HepG2 (cell line): ENCODE data around the gene BCL11B. TPM values are rescaled to one million over a fixed set of nuclear protein-coding genes. Genes with fewer than 3 reads are reported as not detected.

Experiments used
- ATAC-seq: fragments of 200-7000 bp; cut with Tn5 transposase; 3 replicates; pipeline ENCODE4 v1.9.1; 2020; ENCODE audit warnings: mild to moderate bottlenecking, moderate library complexity
- BruUV-seq: library from RNA; stranded (reverse); fragments of 400-500 nt; replicated peaks from 2 replicates; lab custom pipeline; 2021; lab: Mats Ljungman, UMichigan
- CTCF ChIA-PET: fragments of 300-600 bp; formaldehyde crosslinking; extraction: SDS; loops from one replicate; lab custom pipeline; 2021; ENCODE audit warnings: low total read pairs, inconsistent platforms, low intra/inter-chr PET ratio; lab: Yijun Ruan, JAX
- POLR2A ChIA-PET: fragments of 350-600 bp; sonication (Branson Sonifier 250); formaldehyde crosslinking; loops from one replicate; lab custom pipeline; 2020; ENCODE audit warnings: antibody characterized with exemption, inconsistent platforms; lab: Yijun Ruan, JAX
- DNase-seq: peaks from one replicate; pipeline ENCODE4 v3.0.0-alpha.2; 2015; ENCODE audit warnings: low spot score
- FAIRE-seq: peaks from 3 replicates; lab custom pipeline; 2011; peaks lifted over from hg19 to GRCh38; lab: Jason Lieb, UNC
- H2AFZ ChIP-seq: one replicate; pipeline ENCODE4 v1.6.1; 2011; ENCODE audit warnings: low read length, inconsistent platforms
- H3K27ac ChIP-seq: fragments of 300-600 bp; 3 replicates; pipeline ENCODE4 v1.8.0; 2011; ENCODE audit warnings: mixed run types, mild to moderate bottlenecking, mixed read lengths, low read length, inconsistent platforms; ENCODE audit not compliant: insufficient read depth; ENCODE audit errors: extremely low read length
- H3K27me3 ChIP-seq, 2 experiments: fragments of 200-600 bp in 1 of 2; 2 replicates in 1 of 2; 3 replicates in 1 of 2; pipeline versions ENCODE4 v1.6.0 to v1.8.0; 2011; ENCODE audit warnings: low read length in 2 of 2, mild to moderate bottlenecking in 2 of 2, moderate library complexity in 2 of 2, inconsistent platforms in 1 of 2; ENCODE audit not compliant: insufficient read depth in 2 of 2, control insufficient read depth in 1 of 2
- H3K36me3 ChIP-seq, 2 experiments: fragments of 200-600 bp in 1 of 2; replicated peaks in 1 of 2; 2 replicates in 1 of 2; 3 replicates in 1 of 2; pipeline versions ENCODE4 v1.5.1 to v1.8.0; 2011; ENCODE audit warnings: low read length in 2 of 2, inconsistent platforms in 1 of 2; ENCODE audit not compliant: insufficient read depth in 2 of 2, control insufficient read depth in 1 of 2
- H3K4me1 ChIP-seq: 2 replicates; pipeline ENCODE4 v1.5.1; 2012; ENCODE audit warnings: low read length, inconsistent platforms; ENCODE audit not compliant: insufficient read depth
- H3K4me2 ChIP-seq: 2 replicates; pipeline ENCODE4 v1.6.0; 2011; ENCODE audit warnings: low read depth, low read length, inconsistent platforms
- H3K4me3 ChIP-seq, 3 experiments: fragments of 200-600 bp in 1 of 3; sonication (generic), shearing (Covaris generic) in 1 of 3; replicated peaks in 1 of 3; 2 replicates each; pipeline ENCODE4 v1.5.1; 2011 to 2016; ENCODE audit warnings: low read length in 3 of 3, inconsistent platforms in 2 of 3, low read depth in 2 of 3, mild to moderate bottlenecking in 2 of 3, control low read depth in 1 of 3, mixed read lengths in 1 of 3; ENCODE audit not compliant: insufficient read depth in 1 of 3
- H3K79me2 ChIP-seq: one replicate; pipeline ENCODE4 v1.6.1; 2011; ENCODE audit warnings: low read length, inconsistent platforms; ENCODE audit not compliant: insufficient read depth
- H3K9ac ChIP-seq: 2 replicates; pipeline ENCODE4 v1.6.0; 2011; ENCODE audit warnings: mild to moderate bottlenecking, low read depth, low read length, inconsistent platforms; ENCODE audit not compliant: insufficient read depth
- H3K9me3 ChIP-seq: 2 replicates; pipeline ENCODE4 v1.5.1; 2012; ENCODE audit warnings: mild to moderate bottlenecking, low read length
- H4K20me1 ChIP-seq: 2 replicates; pipeline ENCODE4 v1.6.0; 2011; ENCODE audit warnings: inconsistent platforms, mild to moderate bottlenecking, low read length, moderate library complexity; ENCODE audit not compliant: insufficient read depth
- GPBP1L1 ChIP-seq: sonication (generic); formaldehyde crosslinking; IDR thresholded peaks from 2 replicates; pipeline ENCODE4 v1.5.0; 2020; ENCODE audit warnings: mild to moderate bottlenecking, missing genetic modification reagents
- IKZF4 ChIP-seq: sonication (generic); formaldehyde crosslinking; IDR thresholded peaks from 2 replicates; pipeline ENCODE4 v1.5.1; 2020; ENCODE audit warnings: borderline replicate concordance, mild to moderate bottlenecking, low read depth, missing genetic modification reagents; ENCODE audit errors: not compliant biosample characterization
- SOX5 ChIP-seq: IDR thresholded peaks from 2 replicates; pipeline ENCODE4 v1.6.1; 2016; ENCODE audit warnings: borderline replicate concordance
- ZNF580 ChIP-seq: IDR thresholded peaks from 2 replicates; pipeline ENCODE4 v1.6.1; 2016; ENCODE audit warnings: low read depth, borderline replicate concordance
- ZNF609 ChIP-seq: sonication (generic); formaldehyde crosslinking; IDR thresholded peaks from 2 replicates; pipeline ENCODE4 v1.4.0; 2020; ENCODE audit warnings: mild to moderate bottlenecking, missing genetic modification reagents, borderline replicate concordance
- ZNF747 ChIP-seq: sonication (generic); formaldehyde crosslinking; IDR thresholded peaks from 2 replicates; pipeline ENCODE4 v1.8.1; 2023; ENCODE audit warnings: missing genetic modification reagents, mild to moderate bottlenecking, borderline replicate concordance
- WGBS: methylation state at CpG from one replicate; pipeline ENCODE4 v1.1.6; 2017; ENCODE audit warnings: low lambda C conversion rate; 5-methylcytosine and 5-hydroxymethylcytosine counted together
- in situ Hi-C: cut with HindIII; loops from 2 replicates; pipeline ENCODE4 v1.10.0; 2017; ENCODE audit warnings: low pct_unique_long_range_greater_than_20kb; ENCODE audit not compliant: extremely low pct_ligation_motif_present
- intact Hi-C: fragments of 100-400 bp; cut with micrococcal nuclease; formaldehyde crosslinking; loops from one replicate; pipeline ENCODE4 v1.10.0; 2022; ENCODE audit not compliant: unreplicated experiment
- polyA plus RNA-seq, 8 experiments: library from polyadenylated mRNA; depleted of rRNA in 3 of 8; stranded (reverse) in 7 of 8; unstranded in 1 of 8; fragments of >200 nt; fragmentation: Illumina TruSeq in 4 of 8; extraction: Trizol in 4 of 8; gene quantifications; 2 replicates each; pipeline versions ENCODE4 v1.2.1 to v1.2.3, GENCODE V29; 2011 to 2016; ENCODE audit warnings: low read depth in 4 of 8, missing spikeins in 1 of 8, mixed read lengths in 1 of 8; ENCODE audit not compliant: insufficient read depth in 1 of 8
- total RNA-seq, 5 experiments: library from RNA; depleted of rRNA; stranded (reverse); fragments of >200 nt; fragmentation: Illumina TruSeq; extraction: Trizol; gene quantifications; 2 replicates each; pipeline ENCODE4 v1.2.3, GENCODE V29; 2016; ENCODE audit warnings: low read depth in 1 of 5

BCL11B gene
- total and polyA plus RNA-seq, 2 of the 13 experiments (the other 11 are each of a cell fraction or from before 2014, with no cell fraction given): not detected

GRCh38 chr14:99300190-99300589 lies 28.2 kb upstream of the BCL11B start:
- in situ Hi-C loops: no loop called here
- H3K79me2 ChIP-seq: no peaks in the 10 kb centered on the region
- H3K36me3 ChIP-seq: no peaks in the 10 kb centered on the region
- ATAC-seq: no peak
- no peak overlapping the region for H2AFZ ChIP-seq
- no peaks in the 10 kb centered on the region for H4K20me1 ChIP-seq
- no peaks in the 10 kb centered on the region for H3K27me3 ChIP-seq
- DNase-seq: no peak
- FAIRE-seq: no peak
- H3K9me3 ChIP-seq: peaks cover 5% of the 10 kb centered on the region
- TF ChIP-seq SOX5: no peak
- no peaks in the 10 kb centered on the region for H3K4me1 ChIP-seq
- no peak overlapping the region for H3K9ac ChIP-seq
- no peak overlapping the region for H3K27ac ChIP-seq
- intact Hi-C loops: no loop called here
- H3K4me3 ChIP-seq: no peak overlapping the region
- no TSS peak for BruUV-seq
- POLR2A ChIA-PET: no interaction called here
- H3K4me2 ChIP-seq: no peak overlapping the region
- CTCF ChIA-PET: no interaction called here

GRCh38 chr14:99296517-99296916 lies 24.5 kb upstream of the BCL11B start:
- Histone ChIP-seq H3K4me3 (no peak overlapping the region), H3K27me3 (no peaks in the 10 kb centered on the region), H3K36me3 (no peaks in the 10 kb centered on the region), H3K9me3 (peaks cover 5% of the 10 kb centered on the region), H3K9ac (no peak overlapping the region), H3K79me2 (no peaks in the 10 kb centered on the region), H3K4me1 (no peaks in the 10 kb centered on the region), H3K4me2 (no peak overlapping the region), H2AFZ (no peak overlapping the region), H3K27ac (no peak overlapping the region), H4K20me1 (no peaks in the 10 kb centered on the region)
- no peak for TF ChIP-seq IKZF4 (CRISPR knock-in tag)
- TF ChIP-seq ZNF580: no peak
- TF ChIP-seq ZNF747: no peak
- TF ChIP-seq ZNF609 (CRISPR knock-in tag): no peak
- no peak for TF ChIP-seq GPBP1L1 (CRISPR knock-in tag)
- ATAC-seq: no peak
- 48% methylated on average over 10 of the region's 10 CpGs for WGBS
- BruUV-seq: no TSS peak
- FAIRE-seq: no peak
- DNase-seq: no peak
- in situ Hi-C loops (no loop called here), intact Hi-C loops (no loop called here)
- CTCF ChIA-PET: no interaction called here
- POLR2A ChIA-PET: no interaction called here
